ENCODE measurements around the gene NFIB.

DNA sequence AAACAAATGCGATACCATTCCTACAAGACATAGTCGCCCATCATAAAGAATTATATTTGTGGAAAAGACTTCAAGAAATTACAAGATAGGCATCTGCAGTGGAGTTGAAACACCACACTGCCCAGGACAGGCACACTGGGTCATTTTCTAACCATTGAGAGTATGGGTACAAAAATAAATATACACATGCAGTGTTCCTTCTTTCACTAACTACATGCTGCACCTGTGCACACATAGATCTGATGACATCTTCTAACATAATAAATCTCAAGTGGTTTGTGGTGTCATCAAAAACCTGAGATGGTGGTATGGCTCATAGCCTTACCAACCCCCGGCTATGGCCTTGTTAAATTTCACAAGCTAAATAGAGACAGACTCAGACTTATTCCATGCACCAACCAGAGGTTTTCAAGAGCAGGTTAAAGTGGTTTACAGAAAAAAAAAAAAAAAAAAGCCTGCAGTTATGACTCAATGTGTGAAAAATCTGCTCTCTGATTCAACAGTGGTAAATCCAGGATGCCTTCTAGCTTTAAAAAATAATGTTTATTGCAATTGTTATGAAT lies 12.4 kb upstream of the NFIB start:
- TF ChIP-seq POLR2A (IDR thresholded peaks at IDR 0.05; ENCODE audit: control extremely low read depth in 1 of 2, low read depth in 2 of 2, low read length in 2 of 2) (no peak), USF2 (IDR thresholded peaks at IDR 0.05; ENCODE audit: low read length) (no peak), YY1 (IDR thresholded peaks at IDR 0.05; ENCODE audit: low read depth, low read length) (no peak), HDAC2 (IDR thresholded peaks at IDR 0.05; ENCODE audit: borderline replicate concordance in 1 of 2, low read depth in 2 of 2, low read length in 2 of 2) (no peak)
